SU-DHL-6 (cell line): ENCODE data around the gene ZNF423.
A peak's percentile ranks its signal among the peaks of the same experiment; 100 is the strongest.

Experiments
- H2AFZ ChIP-seq: fragments of 200-600 bp; sonication (generic); 2 replicates; pipeline ENCODE4 v1.6.1; 2014; ENCODE audit warnings: low read depth, mild to moderate bottlenecking, moderate library complexity, mixed read lengths, antibody characterized with exemption, low read length; ENCODE audit not compliant: severe bottlenecking
- H3F3A ChIP-seq: fragments of 200-600 bp; shearing (Covaris generic); 2 replicates; pipeline ENCODE4 v1.6.0; 2016; ENCODE audit warnings: antibody characterized with exemption, mild to moderate bottlenecking; ENCODE audit not compliant: insufficient read depth
- H3K27ac ChIP-seq: fragments of 200-600 bp; sonication (generic); 2 replicates; pipeline ENCODE4 v1.5.1; 2016; ENCODE audit warnings: low read depth, mild to moderate bottlenecking, low read length, moderate library complexity, mixed read lengths
- H3K27me3 ChIP-seq: fragments of 200-600 bp; sonication (generic), shearing (Covaris generic); 2 replicates; pipeline ENCODE4 v1.6.0; 2014; ENCODE audit warnings: mild to moderate bottlenecking, low read length
- H3K36me3 ChIP-seq: fragments of 200-600 bp; sonication (generic); 2 replicates; pipeline ENCODE4 v1.6.1; 2014; ENCODE audit warnings: mild to moderate bottlenecking, low read length, mixed read lengths
- H3K4me2 ChIP-seq: fragments of 300-600, 200-600 bp; shearing (Covaris generic), sonication (generic); 2 replicates; pipeline ENCODE4 v1.6.0; 2014; ENCODE audit warnings: low read length, low read depth, mild to moderate bottlenecking; ENCODE audit not compliant: poor library complexity, severe bottlenecking
- H3K4me3 ChIP-seq: fragments of 200-600 bp; sonication (generic); 2 replicates; pipeline ENCODE4 v1.5.1; 2014; ENCODE audit warnings: antibody characterized with exemption, low read length, mild to moderate bottlenecking, mixed read lengths; ENCODE audit not compliant: insufficient read depth, poor library complexity, severe bottlenecking
- H3K79me2 ChIP-seq: fragments of 200-600 bp; sonication (generic); 2 replicates; pipeline ENCODE4 v1.6.1; 2014; ENCODE audit warnings: mild to moderate bottlenecking, low read length, moderate library complexity; ENCODE audit not compliant: insufficient read depth
- H3K9ac ChIP-seq: fragments of 200-600 bp; sonication (generic); 2 replicates; pipeline ENCODE4 v1.7.0; 2014; ENCODE audit warnings: mild to moderate bottlenecking, low read length
- H3K9me2 ChIP-seq: fragments of 200-600 bp; sonication (generic); replicated peaks from 2 replicates; pipeline ENCODE4 v1.6.1; 2014; ENCODE audit warnings: low read length; ENCODE audit not compliant: insufficient read depth
- H3K9me3 ChIP-seq: fragments of 200-600 bp; sonication (generic); 2 replicates; pipeline ENCODE4 v1.6.1; 2014; ENCODE audit warnings: low read length, mixed read lengths; ENCODE audit not compliant: insufficient read depth
- H4K20me1 ChIP-seq: fragments of 200-600 bp; sonication (generic); 2 replicates; pipeline ENCODE4 v1.6.1; 2014; ENCODE audit warnings: low read depth, mild to moderate bottlenecking, antibody characterized with exemption, low read length, moderate library complexity, mixed read lengths
- CTCF ChIP-seq: fragments of 200-600 bp; sonication (generic); IDR thresholded peaks from one replicate; pipeline ENCODE4 v1.5.1; 2017; ENCODE audit warnings: antibody characterized with exemption, mild to moderate bottlenecking, low read length, moderate library complexity; ENCODE audit not compliant: insufficient read depth, poor library complexity, severe bottlenecking
- EZH2phosphoT487 ChIP-seq: fragments of 200-600 bp; sonication (generic), shearing (Covaris generic); conservative IDR thresholded peaks from 2 replicates; pipeline ENCODE4 v1.6.1; 2018; ENCODE audit warnings: mild to moderate bottlenecking, antibody characterized with exemption, low read length, moderate library complexity, mixed read lengths

ZNF423 gene

GRCh38 chr16:49855280-49855821, 561 bp downstream of the ZNF423 start:
- H3K9me2 ChIP-seq: no peaks in the 10 kb centered on the region
- H4K20me1 ChIP-seq: no peaks in the 10 kb centered on the region
- no peaks in the 10 kb centered on the region for H3K9me3 ChIP-seq
- H3K27ac ChIP-seq: no peak overlapping the region; the same call in 1 of the 2 replicates
- H3K9ac ChIP-seq: peak overlapping the region; percentile 68
- H3K4me3 ChIP-seq: peak overlapping the region; percentile 62
- H3K27me3 ChIP-seq: no peaks in the 10 kb centered on the region
- no peaks in the 10 kb centered on the region for H3F3A ChIP-seq
- peak overlapping the region; percentile 99 for H2AFZ ChIP-seq
- H3K36me3 ChIP-seq: no peaks in the 10 kb centered on the region
- H3K4me2 ChIP-seq: peak overlapping the region; percentile 96
- no peak for TF ChIP-seq CTCF
- no peak for TF ChIP-seq EZH2phosphoT487
- H3K79me2 ChIP-seq: no peaks in the 10 kb centered on the region

- no peaks in the 10 kb centered on the region for H3K9me3 ChIP-seq
- H3K4me2 ChIP-seq: peak overlapping the region; percentile 96
- no peaks in the 10 kb centered on the region for H3K27me3 ChIP-seq
- no peaks in the 10 kb centered on the region for H3K79me2 ChIP-seq
- peak overlapping the region; percentile 62 for H3K4me3 ChIP-seq
- no peaks in the 10 kb centered on the region for H3F3A ChIP-seq
- peak overlapping the region; percentile 68 for H3K9ac ChIP-seq
- no peak for TF ChIP-seq CTCF
- TF ChIP-seq EZH2phosphoT487: no peak
- H3K27ac ChIP-seq: no peak overlapping the region
- no peak overlapping the region for H2AFZ ChIP-seq
- no peaks in the 10 kb centered on the region for H4K20me1 ChIP-seq
- no peaks in the 10 kb centered on the region for H3K9me2 ChIP-seq
- no peaks in the 10 kb centered on the region for H3K36me3 ChIP-seq
Measured at GRCh38 chr16:49854796-49855203, 1.1 kb downstream of the ZNF423 start.

GRCh38 chr16:49854188-49854795, 1.6 kb downstream of the ZNF423 start:
- H3K9me3 ChIP-seq: no peaks in the 10 kb centered on the region
- no peak overlapping the region for H2AFZ ChIP-seq
- H3K27ac ChIP-seq: no peak overlapping the region
- H3K27me3 ChIP-seq: no peaks in the 10 kb centered on the region
- H3K4me3 ChIP-seq: no peak overlapping the region
- TF ChIP-seq EZH2phosphoT487 (no peak), CTCF (no peak)
- no peaks in the 10 kb centered on the region for H3F3A ChIP-seq
- peak overlapping the region; percentile 68; the same call in 1 of the 2 replicates for H3K9ac ChIP-seq
- H3K79me2 ChIP-seq: no peaks in the 10 kb centered on the region
- no peaks in the 10 kb centered on the region for H4K20me1 ChIP-seq
- no peaks in the 10 kb centered on the region for H3K9me2 ChIP-seq
- peak overlapping the region; percentile 96 for H3K4me2 ChIP-seq
- H3K36me3 ChIP-seq: no peaks in the 10 kb centered on the region
